GOT3 (cell line): Measurements from ENCODE around the gene FANCD2.
"Not testable (repeated sequence)": the region's sequence is repeated elsewhere in the genome, so short reads cannot be mapped to it uniquely, and the experiment has no call there.

Experiments used
- DNase-seq: peaks from one replicate; lab custom pipeline; 2025; ENCODE audit warnings: mixed read lengths; lab: John Stamatoyannopoulos, UW

Gene FANCD2

DNA sequence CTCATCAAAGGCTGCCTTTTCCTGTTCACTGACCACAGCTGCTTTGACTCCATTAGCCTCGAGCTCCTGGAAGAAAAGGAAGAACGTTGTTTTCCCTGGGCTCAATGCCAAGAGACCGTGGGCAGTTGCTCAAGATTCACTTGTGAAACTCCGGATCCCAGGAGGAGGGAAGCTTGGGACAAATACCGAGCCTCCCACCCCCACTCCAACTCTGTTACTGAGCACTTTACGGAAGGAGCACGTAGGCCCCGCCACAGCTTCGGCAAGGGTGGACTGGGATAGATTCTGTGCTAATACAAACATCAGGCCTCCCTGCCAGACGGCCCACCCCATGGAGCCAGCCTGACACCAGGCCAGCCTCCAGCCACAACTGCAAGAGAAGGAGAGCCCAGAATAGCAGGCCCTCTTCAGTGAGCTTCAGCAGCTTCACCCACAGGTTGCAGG is 10.8 kb upstream of the FANCD2 start:
- peak; percentile 38 for DNase-seq

DNA sequence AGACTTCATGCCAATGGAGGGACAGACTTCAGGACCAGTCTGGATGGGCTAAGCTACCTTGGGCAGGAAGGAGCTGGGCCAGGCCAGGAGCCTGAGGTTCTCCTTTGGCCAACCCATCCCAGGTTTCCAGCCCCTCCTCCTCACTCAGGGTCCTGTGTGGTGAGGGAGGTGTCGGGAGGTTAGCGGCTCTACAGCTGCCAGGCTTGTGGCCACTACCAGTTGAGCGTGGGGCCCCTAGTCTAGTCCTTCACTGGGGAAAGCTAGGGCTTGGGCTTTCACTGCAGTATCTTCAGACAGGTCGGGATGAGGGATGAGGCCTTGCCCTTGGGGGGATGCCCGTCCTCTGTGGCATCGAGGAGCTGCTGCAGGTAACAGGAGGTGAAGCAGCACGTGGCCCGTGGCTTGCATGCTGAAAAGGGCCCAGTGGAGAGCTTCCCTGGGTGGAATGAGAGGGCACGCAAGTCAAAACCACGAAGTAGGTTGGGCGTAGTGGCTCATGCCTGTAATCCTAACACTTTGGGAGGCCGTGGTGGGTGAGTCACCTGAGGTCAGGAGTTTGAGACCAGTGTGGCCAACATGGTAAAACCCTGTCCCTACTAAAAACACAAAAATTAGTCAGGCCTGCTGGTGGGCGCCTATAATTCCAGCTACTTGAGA is 8.5 kb upstream of the FANCD2 start:
- DNase-seq: peak; percentile 41

DNA sequence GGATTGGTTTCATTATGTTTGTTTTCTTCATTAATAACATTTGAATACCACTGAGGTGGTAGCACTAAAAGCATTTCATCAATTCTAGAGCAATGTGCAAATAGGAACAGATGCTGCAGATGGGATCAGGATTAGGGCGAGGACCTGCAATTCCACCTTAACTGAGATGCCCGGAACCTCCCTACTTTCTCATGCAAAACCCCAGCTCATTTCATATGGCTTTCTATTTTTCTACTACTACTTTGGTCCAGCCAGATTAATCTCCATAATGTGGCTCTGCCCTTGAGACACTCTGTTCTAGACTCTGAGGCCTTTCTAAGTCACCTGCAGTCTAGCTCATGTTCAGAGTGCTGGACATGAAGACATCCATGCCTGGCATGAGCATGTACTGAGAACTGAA is 7.4 kb upstream of the FANCD2 start:
- DNase-seq: not testable (repeated sequence)

DNA sequence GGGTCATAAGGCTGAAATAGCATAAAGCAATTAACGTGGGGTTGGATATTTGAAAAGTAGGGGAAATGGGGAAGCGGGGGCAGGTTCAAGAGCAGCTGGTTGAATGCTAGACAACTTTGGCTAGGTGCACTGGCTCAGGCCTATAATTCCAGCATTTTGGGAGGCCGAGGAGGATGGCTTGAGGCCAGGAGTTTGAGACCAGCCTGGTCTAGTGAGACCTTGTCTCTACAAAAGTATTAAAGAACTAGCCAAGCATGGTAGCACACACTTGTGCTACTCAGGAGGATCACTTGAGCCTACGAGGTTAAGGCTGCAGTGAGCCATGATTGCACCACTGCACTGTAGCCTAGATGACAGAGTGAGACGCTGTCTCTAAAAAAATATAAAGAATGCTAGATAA is 6.9 kb upstream of the FANCD2 start:
- DNase-seq: no peak

DNA sequence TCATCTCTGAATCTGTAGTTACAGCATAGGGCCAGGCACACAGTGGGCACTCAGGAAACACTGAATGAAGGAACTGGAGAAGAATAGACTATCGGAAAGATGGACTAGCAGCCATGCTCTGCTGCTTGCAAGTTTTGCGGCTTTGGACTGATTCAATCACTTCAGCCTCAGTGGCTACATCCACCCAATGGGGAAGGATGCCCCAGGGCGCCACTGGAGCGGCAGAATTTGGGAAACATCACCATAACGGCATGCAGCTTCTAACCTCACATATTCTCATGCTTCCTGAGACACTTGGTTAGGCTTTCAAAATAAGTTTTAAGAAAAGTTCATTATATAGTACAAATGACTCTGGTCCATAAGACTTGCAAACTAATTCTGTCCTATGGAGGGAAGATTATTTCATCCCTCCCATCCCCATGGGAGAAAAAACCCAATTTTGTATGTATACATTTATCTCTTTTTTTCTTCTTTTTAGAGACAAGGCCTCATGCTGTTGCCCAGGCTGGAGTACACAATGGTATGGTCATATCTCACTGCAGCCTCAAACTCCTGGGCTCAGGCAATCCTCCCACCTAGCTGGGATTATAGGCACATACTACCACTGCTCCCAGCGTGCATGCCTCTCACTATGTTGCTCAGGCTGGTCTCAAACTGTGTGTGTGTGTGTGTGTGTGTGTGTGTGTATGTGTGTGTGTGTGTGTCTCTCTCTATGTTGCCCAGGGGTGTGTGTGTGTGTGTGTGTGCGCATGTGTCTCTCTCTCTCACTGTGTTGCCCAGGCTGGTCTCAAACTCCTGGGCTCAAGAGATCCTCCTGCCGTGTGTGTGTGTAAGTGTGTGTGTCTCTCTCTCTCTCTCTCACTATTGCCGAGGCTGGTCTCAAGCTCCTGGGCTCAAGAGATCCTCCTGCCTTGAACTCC is 4.1 kb upstream of the FANCD2 start:
- DNase-seq: no peak

DNA sequence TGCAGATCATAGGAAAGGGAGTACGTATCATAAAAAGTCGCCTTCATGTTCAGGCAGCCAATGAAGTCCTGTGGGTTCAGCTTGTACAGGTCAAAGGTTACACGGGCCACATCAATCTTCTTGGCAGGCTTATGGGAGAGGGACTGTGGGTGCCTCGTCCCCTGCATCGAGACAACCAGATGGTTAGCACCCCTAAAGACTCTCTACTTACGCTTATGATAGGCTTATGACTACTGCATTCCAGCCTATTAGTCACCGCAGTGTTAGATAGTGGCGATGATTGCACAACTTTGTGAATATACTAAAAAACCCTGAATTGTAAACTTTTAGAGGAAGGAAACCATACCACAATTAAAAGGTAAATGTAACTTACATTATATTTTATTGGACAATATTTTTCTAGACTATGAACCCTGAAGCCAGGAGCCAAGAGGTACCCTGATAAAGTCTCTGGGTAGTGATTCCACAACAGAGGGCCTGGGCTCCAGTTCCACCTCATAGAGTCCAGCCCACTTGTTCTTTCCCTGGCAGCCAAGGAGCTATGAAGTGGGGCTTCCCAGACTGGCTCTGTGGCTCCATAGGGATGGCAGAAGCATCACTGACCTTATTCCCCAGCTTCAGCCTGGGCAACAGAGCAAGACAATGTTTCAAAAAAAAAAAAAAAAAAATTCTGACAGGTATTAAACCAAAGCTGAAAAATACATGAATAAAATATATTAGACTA is 2.5 kb upstream of the FANCD2 start:
- no peak for DNase-seq

GRCh38 chr3:10025205-10026083 is 793 bp upstream of the FANCD2 start:
- DNase-seq: no peak

- no peak for DNase-seq
These were observed 14.8 kb downstream of the FANCD2 start for GRCh38 chr3:10041034-10041433.

- no peak for DNase-seq
These were observed 21.6 kb downstream of the FANCD2 start for GRCh38 chr3:10047876-10048275.

DNA sequence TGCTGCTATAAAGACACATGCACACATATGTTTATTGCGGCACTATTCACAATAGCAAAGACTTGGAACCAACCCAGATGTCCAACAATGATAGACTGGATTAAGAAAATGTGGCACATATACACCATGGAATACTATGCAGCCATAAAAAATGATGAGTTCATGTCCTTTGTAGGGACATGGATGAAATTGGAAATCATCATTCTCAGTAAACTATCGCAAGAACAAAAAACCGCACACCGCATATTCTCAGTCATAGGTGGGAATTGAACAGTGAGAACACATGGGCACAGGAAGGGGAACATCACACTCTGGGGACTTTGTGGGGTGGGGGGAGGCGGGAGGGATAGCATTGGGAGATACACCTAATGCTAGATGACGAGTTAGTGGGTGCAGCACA is 26.8 kb downstream of the FANCD2 start:
- not testable (repeated sequence) for DNase-seq

DNA sequence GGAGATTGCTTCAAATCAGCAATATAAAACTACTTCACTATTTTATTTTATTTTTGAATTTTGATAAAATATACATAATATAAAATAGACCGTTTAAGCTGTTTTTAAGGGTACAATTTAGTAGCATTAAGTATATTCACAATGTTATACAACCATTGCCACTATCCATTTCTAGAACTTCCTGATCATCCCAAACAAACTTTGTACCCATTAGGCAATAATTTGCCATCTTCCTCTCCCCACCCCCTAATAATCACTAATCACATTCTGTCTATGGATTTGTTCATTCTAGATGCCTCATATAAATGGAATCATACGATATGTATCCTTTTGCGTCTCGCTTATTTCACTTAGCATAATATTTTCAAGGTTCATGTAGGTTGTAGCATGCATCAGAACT is 28.9 kb downstream of the FANCD2 start:
- no peak for DNase-seq

DNA sequence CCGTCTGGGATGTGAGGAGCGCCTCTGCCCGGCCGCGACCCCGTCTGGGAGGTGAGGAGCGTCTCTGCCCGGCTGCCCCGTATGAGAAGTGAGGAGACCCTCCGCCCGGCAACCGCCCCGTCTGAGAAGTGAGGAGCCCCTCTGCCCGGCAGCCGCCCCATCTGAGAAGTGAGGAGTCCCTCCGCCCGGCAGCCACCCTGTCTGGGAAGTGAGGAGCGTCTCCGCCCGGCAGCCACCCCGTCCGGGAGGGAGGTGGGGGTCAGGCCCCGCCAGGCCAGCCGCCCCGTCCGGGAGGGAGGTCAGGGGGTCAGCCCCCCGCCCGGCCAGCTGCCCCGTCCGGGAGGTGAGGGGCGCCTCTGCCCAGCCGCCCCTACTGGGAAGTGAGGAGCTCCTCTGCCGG is 43.8 kb downstream of the FANCD2 start:
- not testable (repeated sequence) for DNase-seq

- DNase-seq: no peak
These were observed 48.4 kb downstream of the FANCD2 start for GRCh38 chr3:10074666-10075065.

- DNase-seq: no peak
These were observed 55.6 kb downstream of the FANCD2 start for GRCh38 chr3:10081871-10082270.

DNA sequence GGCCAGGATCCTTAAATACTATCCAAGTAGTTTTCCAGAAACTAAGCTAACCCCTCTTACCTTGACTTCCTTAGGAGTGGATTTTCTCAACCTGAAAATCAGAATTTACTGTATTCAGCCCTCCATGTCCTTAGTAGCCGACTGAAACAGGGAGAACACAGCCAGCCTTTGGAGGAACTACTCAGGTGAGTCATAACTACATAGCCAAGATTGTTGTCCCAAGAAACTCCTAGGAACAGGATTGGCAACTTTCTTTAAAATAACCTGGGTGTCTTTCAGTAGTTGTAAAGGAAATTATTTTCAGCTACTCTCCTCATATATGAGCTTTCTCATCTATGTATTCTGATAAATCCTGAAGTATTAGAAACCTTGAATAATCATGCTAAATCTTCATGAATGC is 59.5 kb downstream of the FANCD2 start:
- no peak for DNase-seq

DNA sequence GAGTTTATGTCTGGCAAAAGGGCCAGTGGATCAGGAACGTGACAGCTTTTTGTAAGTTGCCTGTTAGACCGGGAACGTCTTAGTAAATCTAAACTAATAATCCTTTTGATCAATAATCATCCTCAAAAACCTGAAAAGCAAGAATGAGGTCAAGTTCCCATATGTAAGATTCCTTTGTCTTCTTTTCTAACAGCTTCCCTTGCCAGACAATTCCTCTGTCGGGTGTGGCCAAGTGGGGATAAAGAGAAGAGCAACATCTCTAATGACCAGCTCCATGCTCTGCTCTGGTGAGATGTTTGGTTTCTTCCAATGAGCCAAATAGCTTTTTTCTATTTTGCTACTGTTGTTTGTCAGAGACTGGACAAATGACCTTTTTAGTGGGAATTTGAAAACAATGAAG is 62.0 kb downstream of the FANCD2 start:
- no peak for DNase-seq

DNA sequence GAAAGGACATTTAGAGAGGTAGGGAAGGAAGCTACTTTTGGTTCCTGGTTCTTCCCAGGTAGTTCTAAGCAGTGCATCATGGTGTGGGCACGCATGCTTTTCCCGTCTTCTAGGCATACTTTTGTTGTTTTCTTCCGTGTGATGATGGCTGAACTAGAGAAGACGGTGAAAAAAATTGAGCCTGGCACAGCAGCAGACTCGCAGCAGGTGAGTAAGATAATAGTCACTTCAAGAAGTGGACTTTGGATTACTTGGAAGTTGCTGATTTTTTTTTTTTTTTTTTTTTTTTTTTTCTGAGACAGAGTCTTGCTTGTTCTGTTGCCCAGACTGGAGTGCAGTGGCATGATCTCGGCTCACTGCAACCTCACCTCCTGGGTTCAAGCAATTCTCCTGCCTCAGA is 63.9 kb downstream of the FANCD2 start:
- DNase-seq: no peak

GRCh38 chr3:10090774-10091173 is 64.5 kb downstream of the FANCD2 start:
- DNase-seq: not testable (repeated sequence)

- not testable (repeated sequence) for DNase-seq
These were observed 65.2 kb downstream of the FANCD2 start for GRCh38 chr3:10091387-10091786.

- no peak for DNase-seq
These were observed 67.4 kb downstream of the FANCD2 start for GRCh38 chr3:10093678-10094077.

GRCh38 chr3:10099041-10099440 is 72.8 kb downstream of the FANCD2 start:
- DNase-seq: no peak

DNA sequence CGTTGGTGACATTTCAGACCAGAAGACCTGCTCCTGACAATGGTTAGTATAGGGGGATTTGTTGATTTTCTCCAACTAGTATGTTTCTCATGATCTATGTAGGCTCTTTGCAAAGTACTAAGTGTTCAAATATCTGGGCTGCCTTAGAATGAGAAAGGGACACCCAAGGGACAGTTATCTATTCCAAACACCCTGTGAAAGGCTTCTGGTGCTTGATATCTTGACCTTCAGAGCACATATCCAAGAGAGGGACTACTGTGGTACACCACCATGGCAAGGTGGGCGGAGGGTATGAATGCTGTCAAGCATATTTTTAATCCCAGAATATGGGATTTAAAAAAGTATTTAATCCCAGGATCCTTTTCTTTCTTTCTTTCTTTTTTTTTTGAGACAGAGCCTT is 80.7 kb downstream of the FANCD2 start:
- DNase-seq: no peak
